ENCODE data around the gene VRK3.
A peak's percentile ranks its signal among the peaks of the same experiment; 100 is the strongest.
"Not testable (repeated sequence)": the region's sequence is repeated elsewhere in the genome, so short reads cannot be mapped to it uniquely, and the experiment has no call there.

The VRK3 gene

DNA sequence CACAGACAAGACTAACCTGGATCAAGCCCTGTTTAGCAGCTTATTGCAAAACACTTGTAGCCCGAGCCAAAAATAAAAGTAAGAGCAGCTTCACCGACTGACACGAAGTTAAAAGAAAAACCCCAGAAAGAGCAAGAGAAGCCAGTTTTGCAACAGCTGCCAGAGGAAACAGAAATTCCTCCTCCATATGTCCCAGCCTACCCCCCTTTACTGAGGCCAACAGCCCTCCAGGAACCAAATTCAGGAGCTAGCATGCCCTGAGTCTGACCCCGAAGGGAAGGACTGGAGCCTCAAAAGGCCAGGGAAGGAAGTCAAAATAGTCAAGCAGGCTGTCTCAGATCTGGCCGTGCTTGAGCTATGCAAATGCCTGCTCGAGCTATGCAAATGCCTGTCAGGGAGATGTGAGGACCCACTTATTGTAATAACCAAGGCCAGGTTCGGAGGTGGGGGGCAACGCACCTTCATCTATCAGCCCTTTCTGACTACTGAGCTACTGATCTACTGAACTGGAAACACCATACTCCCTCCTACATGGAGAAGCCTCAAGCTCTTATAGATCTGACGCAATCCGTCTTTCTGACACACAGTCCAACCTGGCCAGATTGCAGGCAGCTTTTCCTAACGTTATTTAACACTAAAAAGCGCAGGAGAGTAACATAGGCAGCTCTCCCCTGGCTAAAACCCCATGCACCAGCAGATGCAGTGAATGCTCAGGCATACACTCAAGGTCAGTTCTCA lies 70.9 kb downstream of the VRK3 start:
- no peak for DNase-seq

DNA sequence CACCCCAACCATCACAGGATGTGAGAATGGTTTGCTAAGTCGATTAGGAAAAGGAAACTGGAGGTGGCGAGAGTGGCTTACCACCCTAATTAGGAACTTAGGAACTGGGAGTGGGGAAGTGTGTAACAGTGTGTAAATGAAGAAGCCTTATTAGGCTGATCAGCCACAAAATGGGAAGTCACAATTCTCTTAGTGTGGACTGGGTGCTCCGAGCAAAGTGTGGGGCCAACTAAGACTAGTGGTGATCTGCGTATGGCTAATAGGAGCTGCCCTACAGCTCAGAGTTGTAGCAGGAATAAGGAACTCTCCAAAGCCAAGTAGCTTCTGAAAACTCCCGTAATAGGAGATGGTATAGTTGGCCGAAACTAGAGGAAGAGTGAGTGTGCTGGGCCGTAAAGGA lies 71.8 kb downstream of the VRK3 start:
- no peak for DNase-seq

DNA sequence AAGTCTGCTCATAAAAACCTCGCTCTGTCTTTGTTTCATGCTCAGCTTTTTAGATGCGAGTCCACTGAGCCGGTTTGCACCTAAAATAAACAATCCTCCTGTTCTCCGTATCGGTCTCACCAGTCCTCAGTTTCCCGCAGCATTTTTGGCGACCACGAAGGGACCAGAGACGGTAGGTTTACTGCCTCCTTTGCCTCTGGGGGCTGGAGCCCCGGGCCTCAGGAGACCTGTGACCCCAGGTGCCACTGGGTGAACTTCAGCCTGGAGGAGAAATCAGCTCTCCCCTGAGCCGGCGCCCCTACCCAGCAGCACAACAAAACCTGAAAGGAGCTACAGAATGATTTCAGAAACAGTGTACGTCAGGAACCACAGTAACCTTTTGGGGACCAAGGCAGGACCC lies 72.3 kb downstream of the VRK3 start:
- no peak for DNase-seq

DNA sequence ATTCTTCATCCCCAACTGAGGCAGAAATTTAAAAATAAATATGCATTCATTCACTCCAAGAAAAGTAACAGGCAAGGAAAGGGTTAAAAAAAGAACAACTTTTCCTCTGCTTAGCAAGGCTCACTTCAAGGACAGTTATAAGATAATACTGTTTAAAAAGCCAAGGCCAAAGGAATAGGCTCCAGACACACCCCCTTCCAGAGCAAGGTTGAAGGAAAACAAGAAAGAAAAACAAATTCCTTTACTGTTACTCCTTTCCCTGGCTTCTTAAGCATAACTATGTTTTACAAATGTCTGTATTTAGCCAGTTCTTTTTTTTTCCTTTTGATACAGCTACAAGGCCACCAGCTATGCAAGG lies 72.7 kb downstream of the VRK3 start:
- no peak for DNase-seq

DNA sequence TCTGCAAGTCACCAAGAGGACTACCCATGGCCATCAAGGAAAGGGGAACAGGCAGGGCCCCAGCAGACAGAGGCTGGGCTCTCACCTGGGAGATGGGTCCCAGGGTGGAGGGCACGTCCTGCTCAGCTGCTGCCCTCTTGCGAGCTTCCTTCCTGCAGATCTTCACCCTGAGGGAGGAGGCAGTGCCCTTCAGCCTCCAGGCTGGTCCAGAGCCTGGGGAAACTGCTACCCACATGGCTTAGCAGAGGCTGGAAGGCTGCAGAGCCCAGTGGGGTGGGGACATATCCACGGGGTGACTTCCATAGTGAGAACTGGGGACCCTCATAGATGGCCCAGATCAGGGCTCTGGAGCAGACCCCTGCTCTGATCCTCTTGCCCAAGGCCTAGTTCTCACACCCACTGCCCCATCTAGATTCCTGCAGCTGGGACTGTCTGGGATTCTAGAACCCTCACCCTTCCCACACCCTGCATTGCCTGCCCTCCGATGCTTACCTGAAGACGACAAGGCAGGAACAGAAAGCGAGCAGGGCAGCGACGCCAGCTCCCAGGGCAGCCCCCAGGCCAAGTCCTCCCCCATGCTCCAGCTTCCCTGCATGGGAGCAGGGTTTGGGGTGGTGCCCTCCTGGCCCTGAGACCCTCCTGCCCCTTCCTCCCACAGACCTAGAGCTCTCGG lies 73.2 kb downstream of the VRK3 start:
- no peak for DNase-seq

DNA sequence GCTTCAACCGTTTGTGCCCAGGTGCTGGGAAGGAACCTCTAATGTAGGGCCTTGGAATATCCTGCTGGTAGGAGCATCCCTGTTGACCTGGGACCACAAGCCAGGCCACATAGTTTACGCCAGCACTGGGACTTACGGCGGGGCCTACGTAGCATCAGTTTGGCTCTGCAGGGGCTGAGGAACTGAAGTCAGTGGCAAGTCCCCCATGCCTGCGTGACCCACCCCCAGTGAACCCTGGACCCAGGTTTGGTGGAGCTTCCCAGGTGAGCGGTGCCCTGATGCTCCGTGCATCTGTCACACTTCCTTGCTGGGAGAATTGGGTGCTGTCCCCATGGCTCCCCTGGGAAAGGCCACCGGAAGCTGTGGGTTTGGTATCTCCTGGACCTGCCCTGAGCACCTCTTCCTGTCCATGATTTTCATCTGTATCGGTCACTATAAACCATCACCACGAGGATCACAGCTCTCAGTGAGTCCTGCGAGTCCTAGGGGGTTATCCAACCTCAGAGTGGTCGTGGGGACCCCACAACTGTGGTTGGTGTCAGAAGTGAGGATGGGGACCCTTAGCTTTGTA lies 74.1 kb downstream of the VRK3 start:
- no peak for DNase-seq

DNA sequence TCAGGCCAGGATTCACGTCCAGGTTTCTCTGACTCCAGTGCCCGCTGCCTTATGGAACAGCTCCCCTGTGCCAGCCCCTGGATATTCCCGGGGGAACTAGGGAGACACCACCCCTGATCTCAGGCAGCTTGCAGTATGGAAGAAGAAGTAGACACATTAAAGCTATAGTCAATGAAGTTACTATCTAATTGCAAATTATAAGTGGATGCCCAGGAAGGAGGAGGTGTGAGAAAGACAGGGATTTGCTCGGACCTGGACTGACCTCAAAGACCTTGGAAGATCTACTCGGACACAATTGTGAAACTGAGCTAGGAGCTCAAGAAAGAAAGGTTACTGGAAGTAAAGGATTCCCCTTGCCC lies 74.6 kb downstream of the VRK3 start:
- DNase-seq: no peak

DNA sequence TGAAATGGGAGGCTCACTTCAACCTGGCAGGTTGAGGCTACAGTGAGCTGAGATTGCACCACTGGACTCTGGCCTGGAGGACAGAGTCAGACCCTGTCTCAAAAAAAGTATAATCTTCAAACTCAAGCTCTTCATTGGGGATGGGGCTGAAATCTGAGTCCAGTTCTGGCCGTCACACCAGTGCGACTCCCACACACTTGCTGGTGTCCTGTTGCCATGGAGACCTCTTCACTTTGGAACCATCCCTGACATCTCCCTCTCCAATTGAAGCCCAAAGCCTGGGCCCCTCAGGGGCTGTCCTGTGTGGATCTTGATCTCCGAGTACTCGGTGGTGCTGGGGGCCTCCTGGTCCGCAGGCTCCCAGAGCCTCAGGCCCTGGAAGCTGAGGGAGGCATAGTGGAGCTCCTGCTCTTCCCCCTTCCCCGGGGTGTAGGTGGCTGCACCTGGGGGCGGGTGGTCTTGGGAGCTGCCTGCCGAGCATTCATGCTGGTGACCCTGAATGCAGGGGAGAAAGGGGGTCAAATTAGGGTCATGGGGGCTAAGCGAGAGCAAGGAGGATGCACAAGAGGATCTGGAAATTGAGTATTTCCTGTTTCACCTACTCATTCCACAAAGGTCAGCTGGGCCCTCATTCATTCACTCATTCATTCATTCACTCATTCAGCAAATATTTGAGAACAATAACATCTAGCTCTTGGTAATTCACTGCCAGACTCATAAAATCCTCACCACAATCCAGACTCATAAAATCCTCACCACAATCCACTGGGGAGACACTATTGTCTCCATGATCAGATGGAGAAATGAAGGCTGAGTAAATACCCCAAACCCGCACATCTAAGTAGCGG lies 75.2 kb downstream of the VRK3 start:
- no peak for DNase-seq

DNA sequence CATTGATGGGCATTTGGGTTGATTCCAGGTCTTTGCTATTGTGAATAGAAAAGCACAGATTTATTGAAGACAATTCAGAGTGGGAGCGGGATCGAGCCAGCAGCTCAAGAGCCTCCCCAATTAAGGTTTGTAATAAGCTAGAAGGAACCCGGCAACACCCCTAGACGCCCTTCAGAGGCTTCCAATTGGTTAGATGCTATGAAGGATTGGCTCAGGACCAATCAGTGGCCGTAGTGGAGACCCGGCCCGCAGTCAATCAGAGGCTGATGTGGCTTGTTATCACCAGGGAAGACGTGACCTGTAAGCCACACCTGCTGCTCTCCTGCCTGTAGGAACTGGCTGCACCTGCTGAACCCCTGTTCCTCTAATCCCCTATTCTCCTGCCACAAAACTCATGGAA lies 78.8 kb downstream of the VRK3 start:
- no peak for DNase-seq

DNA sequence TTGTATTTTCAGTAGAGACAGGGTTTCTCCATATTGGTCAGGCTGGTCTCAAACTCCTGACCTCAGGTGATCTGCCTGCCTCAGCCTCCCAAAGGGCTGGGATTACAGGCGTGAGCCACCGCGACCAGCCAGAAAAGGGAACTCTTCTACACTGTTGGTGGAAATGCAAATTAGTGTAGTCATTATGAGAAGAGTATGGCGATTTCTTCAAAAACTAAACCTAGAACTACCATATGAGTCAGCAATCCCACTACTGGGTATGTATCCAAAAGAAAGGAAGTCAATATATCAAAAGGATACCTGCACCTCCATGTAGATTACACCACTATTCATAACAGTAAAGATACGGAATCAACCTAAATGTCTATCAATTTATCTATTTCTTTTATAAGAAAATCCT lies 80.6 kb downstream of the VRK3 start:
- not testable (repeated sequence) for DNase-seq

DNA sequence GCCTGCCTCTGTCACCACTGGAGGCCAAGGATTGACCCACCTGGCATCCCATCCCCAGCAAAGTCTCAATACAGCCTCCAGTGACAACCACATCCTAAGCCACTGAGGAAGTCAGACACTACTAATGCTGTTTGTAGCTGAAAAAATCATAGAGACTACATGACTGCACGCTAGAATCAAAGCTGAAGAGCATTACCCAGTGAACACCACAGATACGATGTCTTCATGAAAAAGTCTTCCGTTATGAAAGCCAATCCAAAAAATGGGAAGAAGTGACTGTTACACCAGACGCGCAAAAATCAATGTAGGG lies 84.7 kb downstream of the VRK3 start:
- DNase-seq: no peak

DNA sequence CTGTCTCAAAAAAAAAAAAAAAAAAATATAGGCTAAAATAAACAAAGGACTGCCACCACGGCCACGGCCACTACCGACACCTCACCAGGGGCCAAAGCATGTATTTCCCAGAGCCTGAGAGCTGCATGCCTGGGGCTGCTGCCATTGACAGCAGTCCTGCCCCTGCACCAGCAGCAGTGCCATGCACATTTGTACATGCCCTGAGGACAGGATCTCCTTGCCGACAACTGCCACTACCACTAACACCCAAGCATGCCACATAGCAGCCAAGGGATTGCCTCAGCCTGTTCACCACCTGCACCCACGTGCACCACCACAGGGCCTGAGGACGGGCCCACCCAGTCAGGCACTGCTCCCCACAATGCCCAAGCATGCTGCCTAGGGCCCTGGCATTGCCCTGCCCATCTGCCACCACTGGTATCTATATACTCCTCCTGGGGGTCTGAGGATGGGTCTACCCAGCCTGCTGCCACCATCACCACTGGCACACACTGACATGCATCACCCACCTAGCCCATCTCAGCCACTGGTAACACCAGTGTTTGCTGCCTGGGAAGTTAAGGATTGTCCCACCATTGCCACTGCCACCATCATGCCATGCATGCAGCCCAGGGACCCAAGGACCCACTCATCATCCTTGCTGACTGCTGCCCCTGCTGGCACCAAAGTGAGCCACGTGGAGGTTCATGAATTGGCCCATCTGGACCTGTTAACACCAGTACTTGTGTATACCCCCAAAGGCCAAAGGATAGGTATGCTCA lies 85.3 kb downstream of the VRK3 start:
- no peak for DNase-seq

DNA sequence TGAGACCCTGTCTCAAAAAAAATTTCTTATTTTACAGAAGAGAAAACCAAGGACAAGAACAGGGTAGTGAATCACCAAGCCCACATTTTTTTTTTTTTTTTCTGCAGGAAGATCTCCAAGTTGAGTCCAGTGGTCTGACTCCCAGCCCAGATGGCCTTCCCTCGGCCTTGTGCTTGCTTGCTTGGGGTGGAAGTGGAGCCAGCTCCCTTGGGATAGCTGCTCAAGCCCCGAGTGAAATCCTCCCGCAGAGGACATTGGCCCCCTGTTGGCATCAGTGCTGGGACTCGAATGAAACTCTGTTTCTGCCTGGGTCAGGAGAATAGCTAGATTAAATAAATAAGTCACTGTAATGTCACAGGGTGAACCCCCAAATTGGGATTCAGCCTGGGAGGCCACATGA lies 86.5 kb downstream of the VRK3 start:
- no peak for DNase-seq

DNA sequence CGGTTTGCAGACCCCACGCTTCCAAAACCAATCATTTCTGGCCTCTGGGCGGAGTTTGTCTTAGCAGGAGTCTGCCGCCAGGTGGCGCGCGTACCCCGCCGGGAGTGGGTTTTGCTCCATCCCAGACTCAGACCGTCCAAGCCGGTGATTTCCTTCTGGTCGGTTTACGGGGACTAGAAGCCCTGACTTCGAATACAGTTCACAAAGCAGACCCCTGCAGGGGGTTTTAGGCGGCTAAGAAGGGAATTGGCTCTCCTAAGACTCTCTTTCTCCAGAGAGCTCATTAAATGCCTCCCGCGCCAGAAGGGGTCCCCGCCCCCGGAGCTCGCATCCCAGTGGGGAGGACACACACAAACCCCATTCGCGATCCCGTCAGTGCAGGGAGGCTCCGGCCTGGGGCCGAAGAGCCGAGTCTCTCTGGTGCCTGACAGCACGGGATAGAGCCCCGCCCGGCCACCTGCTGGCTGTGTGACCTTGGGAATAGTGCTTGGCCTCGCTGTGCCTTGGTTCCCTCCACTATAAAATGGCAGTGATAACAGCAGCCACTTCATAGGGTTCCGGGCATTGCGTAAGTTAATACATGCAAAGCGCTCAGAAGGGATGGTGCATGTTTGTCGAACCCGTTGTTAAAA lies 87.3 kb downstream of the VRK3 start:
- DNase-seq: peak; percentile 62 to 72 (median 68)

DNA sequence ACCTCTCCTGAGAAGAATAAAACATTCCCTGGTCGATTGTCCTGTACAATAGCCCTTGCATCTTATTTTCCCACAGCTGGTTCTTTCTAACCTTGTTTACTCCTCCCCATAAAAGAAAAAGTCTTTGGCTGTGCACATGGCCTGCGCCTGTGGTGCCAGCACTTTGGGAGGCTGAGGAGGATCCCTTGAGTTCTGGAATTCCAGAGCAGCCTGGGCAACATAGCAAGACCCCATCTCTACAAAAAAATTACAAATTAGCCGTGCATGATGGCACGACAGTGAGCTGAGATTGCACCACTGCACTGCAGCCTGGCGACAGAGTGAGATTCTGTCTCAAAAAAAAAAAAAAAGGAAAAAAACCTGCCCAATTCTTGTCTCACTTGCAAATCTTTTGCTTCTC lies 88.6 kb downstream of the VRK3 start:
- DNase-seq: no peak

DNA sequence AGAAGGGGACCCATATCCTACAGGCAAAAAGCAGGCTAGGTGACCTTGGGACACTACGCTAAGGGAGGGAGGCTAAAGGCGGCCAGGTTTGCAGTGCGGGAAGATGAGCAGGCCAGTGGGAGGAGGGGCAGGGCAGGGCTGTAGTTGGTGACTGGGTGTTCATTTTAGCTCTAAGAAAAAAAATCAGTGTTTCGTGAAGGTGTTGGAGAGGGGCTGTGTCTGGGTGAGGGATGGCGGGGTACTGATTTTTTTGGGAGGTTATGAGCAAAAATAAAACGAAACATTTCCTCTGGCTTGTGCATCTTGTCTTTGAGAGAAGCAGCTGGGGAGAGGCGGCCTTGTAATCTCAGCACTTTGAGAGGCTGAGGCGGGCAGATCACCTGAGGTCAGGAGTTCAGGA lies 91.5 kb downstream of the VRK3 start:
- DNase-seq: no peak

DNA sequence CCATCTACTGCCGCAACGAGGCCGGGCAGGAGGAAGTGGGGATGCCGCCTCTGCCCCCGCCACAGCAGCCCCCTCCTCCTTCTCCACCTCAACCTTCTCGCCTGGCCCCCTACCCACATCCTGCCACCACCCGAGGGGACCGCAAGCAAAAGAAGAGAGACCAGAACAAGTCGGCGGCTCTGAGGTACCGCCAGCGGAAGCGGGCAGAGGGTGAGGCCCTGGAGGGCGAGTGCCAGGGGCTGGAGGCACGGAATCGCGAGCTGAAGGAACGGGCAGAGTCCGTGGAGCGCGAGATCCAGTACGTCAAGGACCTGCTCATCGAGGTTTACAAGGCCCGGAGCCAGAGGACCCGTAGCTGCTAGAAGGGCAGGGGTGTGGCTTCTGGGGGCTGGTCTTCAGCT lies 92.4 kb downstream of the VRK3 start:
- peak in 2 of 4 experiments; percentile 9 to 29 for DNase-seq

DNA sequence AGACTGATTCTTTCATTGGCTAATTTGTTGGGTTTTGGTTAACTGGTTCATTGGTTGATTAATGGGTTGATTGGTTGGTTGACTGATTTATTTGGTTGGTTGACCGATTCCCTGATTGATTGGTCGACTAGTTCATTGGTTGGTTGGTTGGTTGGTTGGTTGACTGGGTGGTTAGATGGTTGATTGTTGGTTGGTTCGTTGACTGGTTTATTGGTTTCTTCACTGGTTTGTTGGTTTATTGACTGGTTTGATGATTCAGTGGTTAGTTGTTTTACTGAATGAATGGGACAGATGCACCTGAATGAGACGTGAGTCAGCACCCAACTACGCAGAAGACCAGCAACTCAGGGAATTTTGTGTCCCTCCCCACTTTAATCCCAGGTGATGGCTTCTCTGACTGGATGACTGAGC lies 93.1 kb downstream of the VRK3 start:
- DNase-seq: no peak

DNA sequence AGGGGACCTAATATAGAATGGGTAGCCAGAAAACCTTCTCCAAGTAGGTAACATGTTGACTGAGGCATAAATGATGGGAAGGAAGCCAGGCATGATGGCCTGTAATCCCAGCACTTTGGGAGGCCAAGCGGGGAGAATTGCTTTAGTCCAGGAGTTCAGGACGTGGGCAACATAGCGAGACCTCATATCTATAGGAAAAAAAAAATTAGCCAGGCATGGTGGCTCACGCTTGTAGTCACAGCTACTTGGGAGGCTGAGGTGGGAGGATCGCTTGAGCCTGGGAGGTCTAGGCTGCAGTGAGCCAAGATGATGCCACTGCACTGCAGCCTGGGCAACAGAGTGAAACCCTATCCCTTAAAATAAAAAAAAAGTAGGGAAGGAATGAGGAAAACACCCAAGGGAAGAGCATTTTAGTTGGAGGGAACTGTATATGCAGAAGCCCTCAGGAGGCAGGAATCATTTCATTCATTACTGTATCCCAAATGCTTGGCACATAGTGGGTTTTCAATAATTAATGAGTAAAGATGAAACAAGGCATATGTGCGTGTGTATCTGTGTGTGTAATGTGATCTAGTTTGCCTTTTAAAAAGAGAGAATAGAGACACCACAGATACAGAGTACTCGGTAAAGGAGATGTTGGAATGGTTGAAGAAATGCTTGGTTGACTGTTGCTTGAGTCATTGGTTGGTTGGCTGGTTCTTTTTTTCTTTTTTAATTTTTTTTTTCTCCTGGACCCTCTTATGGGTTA lies 93.7 kb downstream of the VRK3 start:
- no peak for DNase-seq

DNA sequence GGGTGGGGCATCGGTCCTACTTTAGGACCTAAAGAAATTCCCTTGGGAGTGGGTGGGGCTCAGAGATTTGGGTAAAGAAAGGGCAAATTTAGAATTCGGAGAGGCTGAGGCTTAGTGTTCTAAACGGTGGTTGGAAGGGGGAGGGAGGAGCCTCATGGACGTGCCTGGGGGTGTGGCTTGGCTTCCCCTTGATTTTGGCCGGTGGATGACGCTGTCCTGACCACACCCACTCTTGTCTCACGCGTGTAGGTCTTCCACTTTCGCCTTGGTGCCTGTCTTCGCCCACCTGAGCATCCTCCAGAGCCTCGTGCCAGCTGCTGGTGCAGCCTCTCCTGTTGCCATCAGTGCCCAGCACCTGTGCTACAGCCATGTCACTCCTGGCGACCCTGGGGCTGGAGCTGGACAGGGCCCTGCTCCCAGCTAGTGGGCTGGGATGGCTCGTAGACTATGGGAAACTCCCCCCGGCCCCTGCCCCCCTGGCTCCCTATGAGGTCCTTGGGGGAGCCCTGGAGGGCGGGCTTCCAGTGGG lies 94.6 kb downstream of the VRK3 start:
- no peak for DNase-seq

Measured in activated naive CD4-positive, alpha-beta T cell (primary cell).